Activated T-helper 9 cell treated with anti-CD3 and anti-CD28 coated beads, Interleukin-2, amount 50 U/mL, for 16 hours (primary cell): Measurements from ENCODE around the gene SENP6.

Source experiments
- DNase-seq: peaks from one replicate; pipeline ENCODE4 v3.0.0-alpha.2; 2020; ENCODE audit warnings: low read depth

SENP6 gene

DNA sequence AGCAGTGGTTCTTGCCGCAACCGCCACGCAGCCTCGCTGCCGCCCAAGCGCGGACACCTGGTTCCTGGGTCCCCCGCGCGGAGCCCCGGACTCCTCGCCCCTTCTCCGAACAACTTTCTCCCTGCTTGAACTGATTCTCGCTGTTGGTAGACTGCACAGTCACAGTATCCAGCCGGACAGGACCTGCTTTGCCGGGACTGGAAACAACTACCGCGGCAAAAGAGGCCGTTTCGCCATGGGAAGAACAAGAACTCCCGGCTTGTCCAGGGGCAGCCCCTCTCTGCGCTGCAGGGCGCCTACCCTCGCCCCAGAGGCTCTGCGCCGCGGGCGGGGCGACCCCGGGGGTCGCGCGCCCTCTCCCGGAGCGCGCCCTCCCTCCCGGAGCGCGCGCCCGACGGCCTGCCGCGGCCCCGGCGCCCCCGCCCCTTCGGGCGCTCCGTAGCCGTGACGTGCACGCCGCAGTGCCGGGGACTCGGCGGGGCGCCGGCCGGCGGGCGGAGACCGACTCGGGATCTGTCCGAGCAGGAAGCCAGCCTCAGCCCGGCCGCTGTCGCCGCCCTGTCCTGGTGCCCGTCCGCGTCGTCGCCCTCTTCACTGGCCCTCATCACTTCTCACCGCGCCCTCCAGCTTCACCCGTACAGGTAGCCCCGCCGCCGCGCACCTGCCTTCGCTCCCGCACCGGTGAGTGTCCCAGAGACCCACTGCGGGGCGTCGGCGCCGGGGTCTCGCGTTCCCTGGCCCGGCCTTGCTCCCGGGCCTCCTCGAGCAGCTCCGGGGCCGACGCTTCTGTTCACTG is 147.3 kb downstream of the SENP6 start, which contains the start of gene MYO6:
MYO6 (plus strand) TSS at position 497 of the 796 bp plus-strand sequence. CDS start 68,309 bp downstream, outside the sequence.
- peak; percentile 26 for DNase-seq

DNA sequence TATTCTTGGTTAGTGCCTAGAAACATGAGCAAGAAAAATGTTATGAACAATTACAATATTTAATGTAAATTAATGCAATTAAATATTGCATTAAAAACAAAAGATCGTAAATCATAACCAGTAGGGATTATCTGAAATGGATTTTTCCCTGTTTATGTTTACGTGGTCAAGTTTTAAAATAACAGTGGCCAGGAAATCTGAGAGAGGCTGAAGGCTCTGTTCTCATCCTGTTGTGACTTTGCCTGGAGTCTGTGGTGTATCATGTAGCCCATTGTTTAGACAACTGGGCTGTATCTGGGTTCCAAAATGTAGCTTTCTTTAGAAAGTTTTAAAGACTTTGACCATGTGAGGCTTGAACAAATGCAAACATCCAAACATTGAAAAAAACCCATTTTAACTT is 149.8 kb downstream of the SENP6 start:
- no peak for DNase-seq

DNA sequence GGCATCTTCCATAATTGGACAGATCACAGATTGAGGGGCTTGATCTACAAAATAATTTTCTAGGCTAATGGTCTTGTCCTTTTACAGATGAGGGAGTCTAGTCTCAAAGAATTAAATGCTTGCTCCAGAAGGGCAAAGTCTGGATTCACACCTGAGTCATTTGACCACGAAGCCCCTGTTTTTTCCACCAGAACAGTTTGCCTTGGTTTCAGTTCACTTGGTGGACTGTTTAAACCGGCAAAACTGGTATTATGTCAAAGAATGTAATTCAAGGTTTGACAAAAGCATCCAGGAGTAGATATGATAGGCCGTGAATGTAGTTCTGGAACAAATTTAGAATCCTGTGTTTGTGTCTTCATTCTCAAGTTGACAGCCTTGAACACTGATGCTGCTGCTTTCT is 150.7 kb downstream of the SENP6 start:
- DNase-seq: no peak

DNA sequence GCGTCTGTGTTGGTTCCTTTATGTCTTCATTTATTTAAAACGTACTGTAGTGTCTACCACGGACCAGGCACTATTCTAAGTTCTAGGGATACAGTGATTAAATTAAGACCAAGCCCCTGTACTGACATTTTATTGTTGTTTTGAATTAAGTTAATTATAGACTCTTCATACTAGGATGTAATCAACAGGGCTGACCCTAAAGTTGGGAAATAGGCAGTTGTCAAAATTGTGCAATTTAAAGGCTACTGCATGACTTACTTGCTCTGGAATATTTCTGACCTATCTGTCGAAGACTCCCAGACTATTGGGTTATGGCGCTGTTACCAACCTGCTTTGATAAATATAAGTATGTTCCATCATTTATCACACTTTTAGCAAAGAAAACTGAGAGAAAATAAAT is 154.0 kb downstream of the SENP6 start:
- no peak for DNase-seq

DNA sequence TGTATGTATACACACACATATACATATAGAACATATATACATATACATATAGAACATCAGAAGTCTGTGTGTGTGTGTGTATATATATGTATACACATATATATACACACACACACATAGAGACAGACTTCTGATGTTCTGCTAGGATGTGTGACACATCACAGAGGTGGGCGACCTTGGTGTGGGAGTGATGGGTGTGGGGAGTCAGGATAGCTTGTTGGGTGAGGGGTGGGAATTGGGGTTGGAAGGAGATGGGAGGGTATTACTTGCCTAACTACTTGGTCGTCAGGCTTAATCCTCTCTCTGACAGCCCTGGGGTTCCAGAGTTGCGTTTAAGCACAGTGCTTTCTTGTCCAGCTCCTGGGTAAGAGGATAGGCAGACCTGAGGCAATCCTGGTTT is 155.6 kb downstream of the SENP6 start:
- no peak for DNase-seq

DNA sequence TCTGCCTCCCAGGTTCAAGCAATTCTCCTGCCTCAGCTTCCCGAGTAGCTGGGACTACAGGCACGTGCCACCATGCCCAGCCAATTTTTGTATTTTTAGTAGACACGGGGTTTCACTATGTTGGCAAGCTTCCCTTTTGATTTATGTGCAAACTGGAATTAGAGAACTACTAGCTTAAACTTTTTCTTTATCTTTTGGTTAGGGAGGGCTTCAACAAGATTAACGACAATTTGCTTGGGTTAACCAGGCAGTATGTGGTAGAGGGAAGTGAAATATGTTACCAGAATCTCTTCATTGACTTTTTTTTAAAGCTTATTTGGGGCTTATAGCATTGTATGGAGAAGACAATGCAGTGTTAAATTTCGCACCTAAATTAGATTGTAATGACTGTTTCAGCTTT is 156.4 kb downstream of the SENP6 start:
- DNase-seq: no peak

DNA sequence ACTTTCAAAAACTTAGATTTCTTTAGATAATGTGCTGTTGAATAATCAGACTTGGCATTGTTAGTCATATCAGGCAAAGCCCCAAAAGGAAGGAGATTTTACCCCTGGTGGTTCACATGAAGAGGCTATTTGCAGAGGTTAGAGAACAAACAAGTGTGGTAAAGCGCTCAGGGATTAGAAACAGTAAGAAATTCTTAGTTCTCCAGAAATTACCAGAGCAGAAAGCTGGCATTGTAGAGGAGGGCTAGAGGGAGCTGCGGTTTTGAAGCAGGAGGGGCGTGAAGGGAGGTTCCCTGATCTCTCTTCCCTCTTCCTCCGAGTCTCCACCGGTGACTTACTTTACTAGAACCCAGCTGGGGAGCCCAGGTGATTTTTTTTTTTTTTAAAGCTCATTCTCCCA is 157.5 kb downstream of the SENP6 start:
- DNase-seq: no peak

DNA sequence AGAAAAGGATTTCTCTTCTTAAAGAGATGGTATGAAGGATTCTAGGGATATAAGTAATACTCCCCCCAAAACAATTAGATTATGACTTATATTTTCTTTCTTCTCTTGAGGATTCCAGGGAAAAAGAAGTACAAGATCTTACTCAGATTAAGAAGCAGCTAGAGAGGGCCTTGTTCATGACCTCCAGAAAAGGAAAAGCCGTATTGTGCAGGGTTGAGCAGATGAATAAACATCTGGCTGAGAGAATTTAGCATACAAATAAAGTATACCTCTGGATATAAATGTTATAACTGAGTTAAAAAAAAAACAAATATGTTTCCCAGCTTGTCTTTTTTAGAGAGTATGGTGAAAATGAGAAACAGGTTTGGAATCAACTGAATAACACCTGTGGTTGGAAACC is 158.6 kb downstream of the SENP6 start:
- DNase-seq: no peak

DNA sequence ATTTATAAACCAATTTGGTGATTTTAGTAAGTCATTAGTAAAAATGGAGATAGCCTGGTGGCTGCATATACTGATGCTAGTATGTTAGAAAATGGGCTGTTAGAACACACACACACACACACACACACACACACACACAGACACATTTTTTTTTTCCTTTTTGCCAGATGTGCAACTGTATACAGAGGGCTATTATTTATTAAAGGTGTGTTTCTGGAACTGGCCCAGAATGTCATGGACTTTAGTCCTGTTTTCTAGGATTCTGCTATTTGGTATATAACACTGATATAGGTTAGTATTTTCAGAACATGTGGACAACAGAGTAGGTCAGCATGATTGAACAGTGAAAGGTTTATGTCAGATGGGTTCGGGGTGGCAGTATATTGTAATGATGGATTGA is 159.8 kb downstream of the SENP6 start:
- no peak for DNase-seq

DNA sequence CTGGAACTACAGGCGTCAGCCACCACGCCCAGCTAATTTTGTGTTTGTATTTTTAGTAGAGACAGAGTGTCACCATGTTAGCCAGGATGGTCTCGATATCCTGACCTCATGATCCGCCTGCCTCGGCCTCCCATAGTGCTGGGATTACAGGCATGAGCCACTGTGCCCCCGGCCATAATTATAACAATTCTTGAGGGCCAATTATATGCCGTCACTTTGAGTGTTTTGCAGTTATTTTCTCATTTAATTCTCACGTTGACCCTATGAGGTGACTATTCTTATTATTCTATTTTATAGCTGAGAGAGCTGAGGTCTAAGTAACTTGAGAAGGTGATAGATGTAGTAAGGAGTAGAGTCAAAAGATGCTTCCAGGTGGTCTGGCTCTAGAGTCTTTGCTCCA is 160.4 kb downstream of the SENP6 start:
- no peak for DNase-seq

DNA sequence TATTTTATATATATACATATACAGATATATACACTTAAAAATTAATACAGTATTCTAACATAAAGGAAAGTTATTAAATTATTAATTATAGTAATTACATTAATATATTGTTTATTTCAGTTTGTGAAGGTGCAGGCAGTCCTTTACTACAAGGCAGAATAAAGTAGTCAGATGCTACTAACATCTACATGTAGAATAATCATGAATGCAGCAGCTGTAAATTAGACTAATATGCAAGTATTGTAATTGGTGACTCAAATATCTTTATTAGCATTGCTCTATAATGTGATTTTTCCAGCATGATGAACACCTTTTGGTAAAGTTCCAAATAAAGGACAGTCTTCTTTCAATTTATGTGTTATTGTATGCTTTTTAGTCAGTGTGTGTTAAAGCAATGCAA is 164.7 kb downstream of the SENP6 start:
- DNase-seq: no peak
